Measurements from ENCODE around the gene PCSK9. TPM values are rescaled to one million over a fixed set of nuclear protein-coding genes. Genes with fewer than 3 reads are reported as not detected.
A peak's percentile ranks its signal among the peaks of the same experiment; 100 is the strongest.

The PCSK9 gene
- total and polyA plus RNA-seq, 11 donors, result 0.04 to 0.45 TPM; not detected in 9

GRCh38 chr1:55064071-55064581, 24.8 kb downstream of the PCSK9 start:
- Histone ChIP-seq H3K27me3 (no peaks in the 10 kb centered on the region), H3K36me3 (peaks cover 0 to 31% (median 23%) of the 10 kb centered on the region in 9 donors), H3K4me1 (peaks cover 0 to 42% (median 22%) of the 10 kb centered on the region in 12 donors), H3K9me3 (no peaks in the 10 kb centered on the region), H3K4me3 (no peak overlapping the region), H3K27ac (peak overlapping the region in 10 of 12 donors; percentile 19 to 93 (median 60))
- DNase-seq, result peak in 1 of 5 donors; percentile 55
- WGBS, 4 donors, result 32 to 52% (median 37%) methylated on average over 11 to 12 of the region's 12 CpGs
- intact Hi-C loops (cut with DNase I), result no loop called here
- peak in 3 of 4 donors; percentile 3 to 21 (median 18) for ATAC-seq
- TF ChIP-seq POLR2A (IDR thresholded peaks at IDR 0.05) (no peak), CTCF (IDR thresholded peaks at IDR 0.05) (peak in 1 of 12 donors; percentile 8)

- no peaks in the 10 kb centered on the region for H3K9me3 ChIP-seq
- ATAC-seq (peak; percentile 45 to 76 (median 60)), DNase-seq (peak in 4 of 5 donors; percentile 60 to 78 (median 71))
- peaks cover 0 to 38% (median 27%) of the 10 kb centered on the region in 9 donors for H3K36me3 ChIP-seq
- no peak for TF ChIP-seq POLR2A (IDR thresholded peaks at IDR 0.05)
- TF ChIP-seq CTCF (IDR thresholded peaks at IDR 0.05), result no peak
- no peaks in the 10 kb centered on the region for H3K27me3 ChIP-seq
- peak overlapping the region in 11 of 12 donors; percentile 19 to 93 (median 59) for H3K27ac ChIP-seq
- 26 to 45% (median 31%) methylated on average over 2 of the region's 2 CpGs for WGBS, 4 donors
- intact Hi-C loops (cut with DNase I), result no loop called here
- peaks cover 0 to 42% (median 22%) of the 10 kb centered on the region in 12 donors for H3K4me1 ChIP-seq
- H3K4me3 ChIP-seq, result no peak overlapping the region
These were observed 25.5 kb downstream of the PCSK9 start for GRCh38 chr1:55064861-55065263.

GRCh38 chr1:55065648-55066047, 26.3 kb downstream of the PCSK9 start:
- intact Hi-C loops (cut with DNase I), result no loop called here
- Histone ChIP-seq H3K4me3 (no peak overlapping the region), H3K9me3 (no peaks in the 10 kb centered on the region), H3K27ac (peak overlapping the region in 10 of 12 donors; percentile 19 to 93 (median 64)), H3K27me3 (no peaks in the 10 kb centered on the region), H3K36me3 (peaks cover 0 to 46% (median 34%) of the 10 kb centered on the region in 9 donors), H3K4me1 (peaks cover 0 to 46% (median 23%) of the 10 kb centered on the region in 12 donors)
- DNase-seq (no peak), ATAC-seq (no peak)
- 74 to 76% (median 75%) methylated on average over 4 of the region's 4 CpGs for WGBS, 4 donors
- TF ChIP-seq POLR2A (IDR thresholded peaks at IDR 0.05) (no peak), CTCF (IDR thresholded peaks at IDR 0.05) (no peak)

GRCh38 chr1:55067022-55067778, 27.9 kb downstream of the PCSK9 start:
- Histone ChIP-seq H3K27ac (peak overlapping the region; percentile 2 to 93 (median 74)), H3K36me3 (peaks cover 0 to 62% (median 49%) of the 10 kb centered on the region in 9 donors), H3K4me1 (peaks cover 0 to 53% (median 23%) of the 10 kb centered on the region in 12 donors), H3K9me3 (no peaks in the 10 kb centered on the region), H3K4me3 (no peak overlapping the region), H3K27me3 (no peaks in the 10 kb centered on the region)
- TF ChIP-seq CTCF (IDR thresholded peaks at IDR 0.05) (no peak), POLR2A (IDR thresholded peaks at IDR 0.05) (no peak)
- ATAC-seq (peak; percentile 67 to 81 (median 73)), DNase-seq (peak; percentile 79 to 90 (median 83))
- 58 to 71% (median 62%) methylated on average over 17 of the region's 17 CpGs for WGBS, 4 donors
- intact Hi-C loops (cut with DNase I), result no loop called here

Measured in heart left ventricle (tissue), 16 donors.